Naive thymus-derived CD8-positive, alpha-beta T cell (primary cell): ENCODE data around the gene CXCL5. TPM values are rescaled to one million over a fixed set of nuclear protein-coding genes. Genes with fewer than 3 reads are reported as not detected.

Experiments used
- ATAC-seq, 2 donors: fragments of 150-1000 bp; cut with Tn5 transposase in 1 of 2; sonication (Bioruptor Pico), chemical (Tn5 transposase) in 1 of 2; 1 replicate in 1 of 2; 2 replicates in 1 of 2; pipeline ENCODE4 v1.10.0; 2021; ENCODE audit warnings: mild to moderate bottlenecking in 2 of 2, moderate library complexity in 2 of 2
- POLR2A ChIA-PET: fragments of 350-600 bp; sonication (Branson Sonifier 250); formaldehyde crosslinking; loops from one replicate; lab custom pipeline; 2021; ENCODE audit warnings: antibody characterized with exemption; lab: Charles Lee
- DNase-seq, 10 donors: peaks; one replicate each; pipeline versions ENCODE4 v3.0.0 to v3.0.0-alpha.2; 2020 to 2022
- H3K27ac Mint-ChIP-seq, 10 donors: one replicate each; pipeline ENCODE4 v1.8.0; 2020 to 2022; ENCODE audit warnings: mild to moderate bottlenecking in 10 of 10, mixed read lengths in 10 of 10, moderate library complexity in 4 of 10, inconsistent platforms in 1 of 10
- H3K27me3 Mint-ChIP-seq, 5 donors: one replicate each; pipeline ENCODE4 v1.8.0; 2021 to 2022; ENCODE audit warnings: mixed read lengths in 5 of 5
- H3K36me3 Mint-ChIP-seq, 3 donors: one replicate each; pipeline ENCODE4 v1.8.0; 2020 to 2022; ENCODE audit warnings: mixed read lengths in 3 of 3, mild to moderate bottlenecking in 2 of 3, inconsistent platforms in 1 of 3
- H3K4me1 Mint-ChIP-seq, 4 donors: one replicate each; pipeline ENCODE4 v1.8.0; 2021 to 2022; ENCODE audit warnings: mixed read lengths in 4 of 4
- H3K4me3 Mint-ChIP-seq, 10 donors: one replicate each; pipeline ENCODE4 v1.8.0; 2020 to 2022; ENCODE audit warnings: mild to moderate bottlenecking in 10 of 10, mixed read lengths in 10 of 10, moderate library complexity in 6 of 10, inconsistent platforms in 1 of 10
- H3K9me3 Mint-ChIP-seq, 9 donors: one replicate each; pipeline ENCODE4 v1.8.0; 2020 to 2022; ENCODE audit warnings: mixed read lengths in 9 of 9, mild to moderate bottlenecking in 3 of 9, inconsistent platforms in 1 of 9, moderate library complexity in 1 of 9
- polyA plus RNA-seq, 3 donors: library from polyadenylated mRNA; unstranded; fragments of 300-500 nt; fragmentation: Illumina TruSeq; gene quantifications; one replicate each; pipeline ENCODE4 v1.2.3, GENCODE V29; 2021
- total RNA-seq, 8 experiments: library from RNA in 2 of 8; stranded (reverse) in 2 of 8; gene quantifications; one replicate each; pipeline ENCODE4 v1.2.3 and lab custom pipeline; 2021 to 2026

CXCL5 gene
- total and polyA plus RNA-seq, 5 experiments from 2014 or later = not detected

DNA sequence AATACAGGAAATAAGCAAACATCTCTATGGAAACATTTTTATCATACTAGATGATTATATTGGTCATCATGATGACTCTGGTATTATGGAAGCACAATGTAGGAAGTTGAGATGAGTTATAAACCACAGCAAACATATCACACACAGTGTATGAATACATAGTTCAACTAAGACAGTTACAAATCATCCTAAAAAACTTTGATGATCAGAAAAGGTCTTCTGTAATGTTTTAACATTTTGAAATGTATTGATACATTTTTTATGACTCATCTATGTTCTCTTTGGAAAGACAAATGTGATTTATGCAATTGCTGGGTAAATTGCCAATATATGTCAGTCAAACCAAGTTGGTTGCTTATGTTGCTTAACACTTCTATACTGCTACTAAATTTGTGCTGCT, 35.3 kb upstream of the CXCL5 start:
- DNase-seq (no peak), ATAC-seq (no peak)
- peaks cover 0 to 4% (median 1%) of the 10 kb centered on the region in 9 donors for H3K9me3 Mint-ChIP-seq
- no peak overlapping the region for H3K4me3 Mint-ChIP-seq
- peaks cover 2 to 10% (median 5%) of the 10 kb centered on the region in 4 donors for H3K4me1 Mint-ChIP-seq
- H3K27ac Mint-ChIP-seq = no peak overlapping the region
- POLR2A ChIA-PET = no interaction called here
- peaks cover 6 to 23% (median 21%) of the 10 kb centered on the region in 5 donors for H3K27me3 Mint-ChIP-seq
- peaks cover 0 to 1% (median 0%) of the 10 kb centered on the region in 3 donors for H3K36me3 Mint-ChIP-seq

DNA sequence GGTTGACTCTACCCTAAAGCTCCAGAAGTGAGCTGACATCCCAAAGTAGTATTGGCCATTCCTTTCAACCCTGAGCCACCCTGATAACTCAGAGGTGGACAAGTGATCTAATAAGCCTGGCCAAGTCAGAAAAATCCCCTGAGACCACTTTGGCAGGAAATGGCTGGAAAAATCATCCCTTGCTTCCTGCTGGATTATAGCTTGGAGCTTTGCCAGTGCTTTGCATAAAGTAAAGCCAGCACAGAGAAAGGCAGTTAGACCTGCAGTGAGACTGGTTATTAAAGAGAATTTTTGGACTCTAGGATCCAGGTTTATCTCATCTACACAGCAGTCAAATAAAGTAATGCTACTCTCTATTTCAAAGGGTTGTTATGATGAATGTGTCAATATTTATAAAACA, 33.6 kb upstream of the CXCL5 start:
- no peak overlapping the region for H3K27ac Mint-ChIP-seq
- peaks cover 0 to 9% (median 0%) of the 10 kb centered on the region in 3 donors for H3K36me3 Mint-ChIP-seq
- POLR2A ChIA-PET = no interaction called here
- ATAC-seq (no peak), DNase-seq (no peak)
- H3K27me3 Mint-ChIP-seq = peaks cover 0 to 13% (median 8%) of the 10 kb centered on the region in 5 donors
- no peak overlapping the region for H3K4me3 Mint-ChIP-seq
- peaks cover 0 to 1% (median 0%) of the 10 kb centered on the region in 4 donors for H3K4me1 Mint-ChIP-seq
- peaks cover 0 to 7% (median 3%) of the 10 kb centered on the region in 9 donors for H3K9me3 Mint-ChIP-seq

DNA sequence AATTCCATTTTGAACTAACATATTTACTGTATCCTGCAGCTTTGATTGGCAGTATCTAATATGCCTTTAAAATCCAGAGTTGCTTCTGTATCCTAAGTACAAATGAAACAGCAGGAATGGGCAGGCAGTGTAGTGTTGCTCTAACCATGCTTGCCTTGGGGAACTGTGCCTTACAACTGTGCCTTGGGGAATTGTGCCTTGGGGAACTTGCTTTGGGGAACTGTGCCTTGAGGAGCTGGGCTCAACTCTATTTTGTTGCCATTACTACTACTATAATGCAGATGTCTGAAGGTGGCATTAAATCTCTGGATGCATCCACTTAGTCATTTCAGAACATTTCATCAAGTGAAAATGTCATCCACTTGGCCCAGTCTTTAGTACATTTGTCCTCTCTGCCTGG, 33.1 kb upstream of the CXCL5 start:
- H3K27ac Mint-ChIP-seq = no peak overlapping the region

DNA sequence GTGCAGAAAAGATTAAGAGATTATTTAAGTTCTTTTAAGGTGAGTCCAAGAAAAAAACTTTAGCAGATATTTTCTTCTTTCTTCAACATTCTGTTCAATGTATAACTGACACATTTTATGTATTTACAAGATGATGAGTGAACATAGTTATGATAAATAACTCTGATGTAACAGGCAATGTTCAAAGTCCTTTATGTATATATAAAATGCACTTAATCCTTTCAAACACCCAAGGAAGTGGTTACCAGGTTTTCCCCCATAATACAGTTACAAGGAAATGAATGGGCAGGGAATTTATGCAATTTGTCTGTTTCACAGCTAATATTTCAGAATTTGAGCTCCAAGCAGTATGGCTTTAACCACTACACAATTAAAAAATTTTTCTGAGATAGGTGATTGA, 31.8 kb upstream of the CXCL5 start:
- POLR2A ChIA-PET = no interaction called here
- H3K9me3 Mint-ChIP-seq = peaks cover 0 to 21% (median 4%) of the 10 kb centered on the region in 9 donors
- H3K27ac Mint-ChIP-seq = no peak overlapping the region
- peaks cover 0 to 9% (median 7%) of the 10 kb centered on the region in 5 donors for H3K27me3 Mint-ChIP-seq
- DNase-seq (no peak), ATAC-seq (no peak)
- no peak overlapping the region for H3K4me3 Mint-ChIP-seq
- peaks cover 0 to 15% (median 0%) of the 10 kb centered on the region in 3 donors for H3K36me3 Mint-ChIP-seq
- H3K4me1 Mint-ChIP-seq = no peaks in the 10 kb centered on the region

More for the DNA sequence above, 33.1 kb upstream of the CXCL5 start:
- Mint-ChIP-seq H3K9me3 (peaks cover 0 to 8% (median 4%) of the 10 kb centered on the region in 9 donors), H3K36me3 (peaks cover 0 to 10% (median 0%) of the 10 kb centered on the region in 3 donors), H3K27me3 (peaks cover 0 to 13% (median 8%) of the 10 kb centered on the region in 5 donors), H3K4me3 (no peak overlapping the region), H3K4me1 (no peaks in the 10 kb centered on the region)
- POLR2A ChIA-PET = no interaction called here
- DNase-seq = no peak
- no peak for ATAC-seq

DNA sequence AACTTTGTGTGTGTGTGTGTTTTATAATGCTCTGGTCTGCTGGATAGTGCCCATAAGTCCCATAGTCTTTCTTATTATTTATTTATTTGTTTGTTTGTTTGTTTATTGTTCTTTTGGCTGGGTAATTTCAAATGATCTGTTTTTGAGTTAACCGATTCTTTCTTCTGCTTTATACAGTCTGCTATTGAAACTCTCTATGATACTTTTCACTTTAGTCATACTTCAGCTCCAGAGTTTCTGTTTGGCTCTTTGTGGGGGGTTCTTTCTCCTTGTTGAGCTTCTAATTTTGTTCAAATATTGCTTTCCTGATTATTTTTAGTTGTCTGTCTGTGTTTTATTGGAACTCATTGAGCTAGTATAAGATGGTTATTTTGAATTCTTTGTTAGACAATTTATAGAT, 30.0 kb upstream of the CXCL5 start:
- Mint-ChIP-seq H3K4me3 (no peak overlapping the region), H3K27me3 (peaks cover 0 to 8% (median 7%) of the 10 kb centered on the region in 5 donors), H3K27ac (no peak overlapping the region), H3K36me3 (peaks cover 0 to 15% (median 0%) of the 10 kb centered on the region in 3 donors), H3K9me3 (peaks cover 0 to 21% (median 4%) of the 10 kb centered on the region in 9 donors), H3K4me1 (no peaks in the 10 kb centered on the region)
- ATAC-seq (no peak), DNase-seq (no peak)
- POLR2A ChIA-PET = no interaction called here

DNA sequence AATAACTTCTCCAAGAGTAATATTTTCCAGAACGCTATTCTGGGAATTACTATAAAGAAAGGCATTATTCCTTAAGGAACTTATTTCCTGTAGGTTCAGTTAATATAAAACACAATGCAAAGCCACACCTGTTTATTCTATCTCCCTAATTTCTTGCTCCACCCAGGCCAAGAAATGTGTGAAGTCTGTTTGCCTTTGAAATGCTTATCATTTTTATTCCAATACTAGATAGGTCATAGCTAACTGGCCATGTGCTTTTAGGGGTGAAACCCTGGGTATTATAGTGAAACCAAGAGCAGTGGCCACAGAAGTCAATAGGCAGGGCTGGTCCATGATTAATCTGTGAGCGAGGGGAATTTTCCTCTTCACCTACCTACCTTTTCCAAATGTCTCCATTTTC, 25.2 kb upstream of the CXCL5 start:
- Mint-ChIP-seq H3K36me3 (peaks cover 0 to 13% (median 0%) of the 10 kb centered on the region in 3 donors), H3K9me3 (peaks cover 0 to 18% (median 2%) of the 10 kb centered on the region in 9 donors), H3K4me3 (no peak overlapping the region), H3K27ac (no peak overlapping the region), H3K27me3 (no peaks in the 10 kb centered on the region), H3K4me1 (peaks cover 0 to 3% (median 0%) of the 10 kb centered on the region in 4 donors)
- POLR2A ChIA-PET = no interaction called here
- no peak for ATAC-seq
- DNase-seq = no peak

DNA sequence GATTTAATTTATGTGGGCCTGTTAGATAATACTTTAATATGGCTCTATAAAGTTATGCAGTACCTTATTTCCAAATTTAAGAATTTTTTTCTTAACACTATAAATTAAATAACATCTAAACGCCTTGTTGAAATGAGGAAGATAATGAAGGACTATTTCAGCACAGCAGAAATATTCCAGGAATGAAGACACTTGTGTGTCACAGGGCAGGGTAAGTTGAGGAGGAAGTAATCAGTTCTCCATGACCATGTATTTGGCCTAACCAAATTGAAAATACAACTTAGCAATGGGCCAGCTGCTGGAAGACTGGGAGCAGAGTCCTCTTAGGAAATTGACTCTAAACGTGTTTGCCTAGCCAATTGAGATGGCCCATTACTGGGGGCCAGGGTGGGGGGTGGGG, 23.1 kb upstream of the CXCL5 start:
- Mint-ChIP-seq H3K36me3 (peaks cover 0 to 5% (median 0%) of the 10 kb centered on the region in 3 donors), H3K27ac (no peak overlapping the region), H3K4me1 (peaks cover 0 to 6% (median 0%) of the 10 kb centered on the region in 4 donors), H3K4me3 (no peak overlapping the region), H3K9me3 (peaks cover 0 to 13% (median 0%) of the 10 kb centered on the region in 9 donors), H3K27me3 (no peaks in the 10 kb centered on the region)
- DNase-seq (no peak), ATAC-seq (no peak)
- POLR2A ChIA-PET = no interaction called here

DNA sequence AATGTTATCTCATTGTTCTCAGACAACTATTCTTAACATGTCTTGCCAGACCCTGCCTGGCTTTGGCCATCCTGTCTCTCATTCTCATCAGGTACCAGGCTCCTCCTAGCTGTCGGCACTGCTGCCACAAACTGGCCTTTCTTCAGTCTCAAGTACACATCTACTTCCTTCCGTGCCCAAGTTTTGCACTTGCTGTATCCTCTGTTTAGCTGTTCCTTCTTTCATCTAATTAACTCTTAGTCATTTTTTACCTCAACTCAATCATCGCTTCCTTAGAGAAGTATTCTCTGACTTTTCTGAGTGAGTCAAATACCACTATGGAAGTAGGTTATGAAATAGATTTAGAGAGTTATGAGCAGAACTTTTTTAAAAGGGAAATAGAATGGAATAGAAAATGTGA, 20.3 kb upstream of the CXCL5 start:
- no peak for ATAC-seq
- Mint-ChIP-seq H3K36me3 (no peaks in the 10 kb centered on the region), H3K4me3 (no peak overlapping the region), H3K4me1 (peaks cover 0 to 15% (median 0%) of the 10 kb centered on the region in 4 donors), H3K27ac (peak overlapping the region in 1 of 10 donors; percentile 21), H3K9me3 (peaks cover 0 to 2% (median 0%) of the 10 kb centered on the region in 9 donors), H3K27me3 (no peaks in the 10 kb centered on the region)
- DNase-seq = no peak
- POLR2A ChIA-PET = no interaction called here

DNA sequence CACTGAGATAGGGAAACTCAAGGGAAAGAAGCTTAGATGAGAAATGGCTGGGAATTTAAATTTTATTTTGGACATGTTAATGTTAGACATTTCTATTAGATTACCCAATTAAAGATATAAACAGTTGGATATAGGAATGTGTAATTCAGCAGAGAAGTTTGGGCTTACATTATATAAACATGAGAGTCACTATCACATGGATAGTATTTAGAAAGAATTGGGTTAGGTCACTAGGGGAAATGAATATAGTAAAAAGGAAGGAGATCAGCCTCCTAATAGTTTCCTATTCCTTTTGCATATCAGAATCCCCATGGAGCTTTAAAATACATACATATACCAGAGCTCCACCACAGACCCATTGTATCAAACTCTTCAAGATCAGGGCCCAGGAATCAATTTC, 19.6 kb upstream of the CXCL5 start:
- no peak for DNase-seq
- Mint-ChIP-seq H3K4me3 (no peak overlapping the region), H3K36me3 (no peaks in the 10 kb centered on the region), H3K27ac (no peak overlapping the region), H3K27me3 (peaks cover 0 to 1% (median 0%) of the 10 kb centered on the region in 5 donors), H3K4me1 (peaks cover 0 to 15% (median 0%) of the 10 kb centered on the region in 4 donors), H3K9me3 (peaks cover 0 to 2% (median 0%) of the 10 kb centered on the region in 9 donors)
- ATAC-seq = no peak
- POLR2A ChIA-PET = no interaction called here

DNA sequence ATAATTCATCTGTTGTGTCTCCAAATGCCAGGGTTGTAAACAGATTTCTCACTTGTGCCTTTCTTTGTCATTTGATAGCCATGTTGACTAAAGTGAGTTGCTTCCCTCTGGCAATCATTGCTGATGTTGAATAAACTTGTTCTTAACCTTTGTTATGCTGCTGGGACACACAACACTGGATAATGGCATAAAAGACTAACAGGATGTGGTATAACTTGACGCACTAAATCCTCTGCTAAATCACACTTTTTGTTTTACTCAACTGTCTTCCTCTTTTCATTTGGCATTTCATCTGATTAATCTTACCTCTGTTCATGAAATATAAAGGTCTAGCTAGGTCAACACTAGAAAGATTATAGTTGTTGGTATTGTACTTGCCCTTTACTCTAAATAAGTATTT, 17.6 kb upstream of the CXCL5 start:
- ATAC-seq = peak in 1 of 2 donors; percentile 44
- no peak overlapping the region for H3K4me3 Mint-ChIP-seq

DNA sequence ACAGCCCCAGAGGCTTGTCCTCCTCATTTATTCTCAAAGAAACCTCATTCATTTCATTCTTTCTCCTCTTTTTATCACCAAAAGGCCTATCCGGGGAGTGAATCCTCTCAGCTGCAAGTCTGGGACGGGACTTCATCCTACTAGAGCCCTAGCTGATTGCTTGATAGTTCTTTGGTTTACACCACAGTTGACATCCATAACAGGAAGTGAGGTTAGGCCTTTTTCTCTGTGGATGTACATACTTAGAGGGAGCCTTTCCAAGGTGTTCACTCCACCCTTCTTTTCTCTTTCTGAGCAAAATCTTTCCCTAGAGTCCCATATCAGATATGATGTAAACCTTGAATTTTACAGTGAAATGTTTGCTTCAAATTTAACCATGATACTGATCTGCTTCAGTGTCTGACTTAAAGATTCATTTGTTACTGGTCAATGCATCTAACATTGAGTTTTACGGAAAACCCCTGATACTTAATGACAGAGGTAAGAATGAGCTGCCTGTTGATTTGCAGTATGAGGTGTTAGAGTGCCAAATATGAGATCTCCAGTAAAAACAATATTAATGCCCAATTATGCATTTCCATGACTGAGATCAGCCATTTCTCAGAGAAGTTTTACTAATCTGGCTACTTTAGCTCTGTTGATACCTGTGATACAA, 16.8 kb upstream of the CXCL5 start:
- no peak overlapping the region for H3K4me3 Mint-ChIP-seq
- no peak for DNase-seq
- peaks cover 0 to 1% (median 0%) of the 10 kb centered on the region in 5 donors for H3K27me3 Mint-ChIP-seq
- ATAC-seq = no peak
- peaks cover 0 to 15% (median 0%) of the 10 kb centered on the region in 4 donors for H3K4me1 Mint-ChIP-seq
- POLR2A ChIA-PET = no interaction called here
- H3K36me3 Mint-ChIP-seq = peaks cover 0 to 5% (median 0%) of the 10 kb centered on the region in 3 donors
- no peak overlapping the region for H3K27ac Mint-ChIP-seq
- peaks cover 0 to 4% (median 0%) of the 10 kb centered on the region in 9 donors for H3K9me3 Mint-ChIP-seq

More for the DNA sequence above, 17.6 kb upstream of the CXCL5 start:
- H3K4me1 Mint-ChIP-seq = peaks cover 0 to 15% (median 0%) of the 10 kb centered on the region in 4 donors
- H3K27me3 Mint-ChIP-seq = peaks cover 0 to 1% (median 0%) of the 10 kb centered on the region in 5 donors
- no peaks in the 10 kb centered on the region for H3K36me3 Mint-ChIP-seq
- peak in 1 of 10 donors; percentile 45 for DNase-seq
- peak overlapping the region in 2 of 10 donors; percentile 19 to 44 for H3K27ac Mint-ChIP-seq
- peaks cover 0 to 2% (median 0%) of the 10 kb centered on the region in 9 donors for H3K9me3 Mint-ChIP-seq
- POLR2A ChIA-PET = no interaction called here

DNA sequence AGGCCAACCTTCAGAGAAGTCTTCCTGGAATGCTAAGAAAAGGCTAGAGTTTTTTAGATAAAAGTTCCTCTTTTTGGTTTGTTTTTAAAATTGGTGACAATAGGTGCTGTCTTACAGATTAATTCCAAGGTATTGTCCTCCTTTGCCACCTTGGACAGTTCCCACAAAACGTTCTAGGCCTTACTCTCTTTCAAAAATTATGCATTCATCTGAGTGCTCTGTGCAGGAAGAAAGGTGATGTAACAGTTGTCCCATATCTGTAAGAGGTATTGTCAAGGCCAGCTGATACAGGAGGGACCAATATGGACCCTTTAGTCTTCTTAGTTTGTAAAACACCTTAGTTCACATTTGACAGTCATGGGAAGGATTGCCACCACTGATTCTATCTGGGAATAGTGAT, 15.9 kb upstream of the CXCL5 start:
- POLR2A ChIA-PET = no interaction called here
- DNase-seq (no peak), ATAC-seq (no peak)
- peaks cover 0 to 15% (median 0%) of the 10 kb centered on the region in 4 donors for H3K4me1 Mint-ChIP-seq
- peaks cover 0 to 1% (median 0%) of the 10 kb centered on the region in 5 donors for H3K27me3 Mint-ChIP-seq
- no peak overlapping the region for H3K27ac Mint-ChIP-seq
- peaks cover 0 to 5% (median 0%) of the 10 kb centered on the region in 3 donors for H3K36me3 Mint-ChIP-seq
- H3K4me3 Mint-ChIP-seq = no peak overlapping the region
- peaks cover 0 to 4% (median 0%) of the 10 kb centered on the region in 9 donors for H3K9me3 Mint-ChIP-seq

DNA sequence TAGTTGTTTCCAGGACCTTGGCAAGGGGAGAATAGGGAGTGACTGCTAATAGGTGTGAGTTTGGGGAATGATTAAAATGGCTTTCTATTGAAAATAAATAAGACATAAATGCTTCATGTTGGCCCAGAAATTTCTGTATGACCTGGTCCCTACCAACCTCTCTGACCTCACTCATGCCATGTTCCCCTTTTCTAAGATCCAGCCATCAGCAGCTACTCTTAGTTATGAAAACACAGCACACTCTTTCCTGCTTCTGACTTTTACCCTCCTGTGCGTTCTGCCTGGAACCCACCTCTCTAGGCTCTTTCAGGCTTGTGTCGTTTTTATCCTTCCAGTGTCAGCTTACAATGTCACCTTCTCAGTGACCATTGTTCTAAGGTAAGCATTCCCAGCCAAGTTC, 14.8 kb upstream of the CXCL5 start:
- H3K36me3 Mint-ChIP-seq = peaks cover 0 to 5% (median 0%) of the 10 kb centered on the region in 3 donors
- peaks cover 0 to 11% (median 0%) of the 10 kb centered on the region in 4 donors for H3K4me1 Mint-ChIP-seq
- peaks cover 0 to 4% (median 0%) of the 10 kb centered on the region in 9 donors for H3K9me3 Mint-ChIP-seq
- H3K27ac Mint-ChIP-seq = no peak overlapping the region
- POLR2A ChIA-PET = no interaction called here
- no peak overlapping the region for H3K4me3 Mint-ChIP-seq
- peaks cover 0 to 1% (median 0%) of the 10 kb centered on the region in 5 donors for H3K27me3 Mint-ChIP-seq
- DNase-seq = no peak
- no peak for ATAC-seq
